ENCODE measurements around the gene CCDC54.

DNA sequence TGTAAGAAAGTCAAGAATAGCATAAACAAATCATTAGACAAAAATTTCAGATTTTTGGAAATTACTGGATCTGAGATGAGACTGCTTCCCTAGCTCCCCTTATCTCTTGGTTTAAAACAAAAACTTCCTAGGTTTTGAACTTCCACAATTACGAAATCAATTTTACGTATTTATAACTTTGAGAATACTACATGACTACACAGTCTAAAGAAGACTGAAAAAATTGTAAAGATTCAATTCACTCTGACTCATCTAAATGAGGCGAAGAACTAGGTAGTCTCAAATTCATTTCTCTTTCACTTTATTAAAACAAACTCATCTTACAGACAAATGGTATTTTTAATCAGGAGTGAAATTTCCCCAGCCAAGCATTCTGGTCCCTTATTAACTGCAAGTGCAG is 10.3 kb downstream of the CCDC54 start:
- TF ChIP-seq, protein P1, sequence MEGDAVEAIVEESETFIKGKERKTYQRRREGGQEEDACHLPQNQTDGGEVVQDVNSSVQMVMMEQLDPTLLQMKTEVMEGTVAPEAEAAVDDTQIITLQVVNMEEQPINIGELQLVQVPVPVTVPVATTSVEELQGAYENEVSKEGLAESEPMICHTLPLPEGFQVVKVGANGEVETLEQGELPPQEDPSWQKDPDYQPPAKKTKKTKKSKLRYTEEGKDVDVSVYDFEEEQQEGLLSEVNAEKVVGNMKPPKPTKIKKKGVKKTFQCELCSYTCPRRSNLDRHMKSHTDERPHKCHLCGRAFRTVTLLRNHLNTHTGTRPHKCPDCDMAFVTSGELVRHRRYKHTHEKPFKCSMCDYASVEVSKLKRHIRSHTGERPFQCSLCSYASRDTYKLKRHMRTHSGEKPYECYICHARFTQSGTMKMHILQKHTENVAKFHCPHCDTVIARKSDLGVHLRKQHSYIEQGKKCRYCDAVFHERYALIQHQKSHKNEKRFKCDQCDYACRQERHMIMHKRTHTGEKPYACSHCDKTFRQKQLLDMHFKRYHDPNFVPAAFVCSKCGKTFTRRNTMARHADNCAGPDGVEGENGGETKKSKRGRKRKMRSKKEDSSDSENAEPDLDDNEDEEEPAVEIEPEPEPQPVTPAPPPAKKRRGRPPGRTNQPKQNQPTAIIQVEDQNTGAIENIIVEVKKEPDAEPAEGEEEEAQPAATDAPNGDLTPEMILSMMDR (IDR thresholded peaks at IDR 0.05): no peak
- TF ChIP-seq POLR2A (IDR thresholded peaks at IDR 0.05): no peak
